AG10803 (cell line): ENCODE measurements around the gene SUCLG2.
A peak's percentile ranks its signal among the peaks of the same experiment; 100 is the strongest.

Experiments used
- DNase-seq: peaks from one replicate; pipeline ENCODE4 v3.0.0; 2010; ENCODE audit warnings: low read depth
- H3K4me3 ChIP-seq: 2 replicates; pipeline ENCODE4 v1.5.1; 2011; ENCODE audit warnings: mild to moderate bottlenecking, low read length, control low read depth
- TF ChIP-seq, protein P1 (sequence below): conservative IDR thresholded peaks from 2 replicates; pipeline ENCODE4 v1.5.1; 2011; ENCODE audit warnings: mild to moderate bottlenecking, low read length, control low read depth, inconsistent platforms

Gene SUCLG2

DNA sequence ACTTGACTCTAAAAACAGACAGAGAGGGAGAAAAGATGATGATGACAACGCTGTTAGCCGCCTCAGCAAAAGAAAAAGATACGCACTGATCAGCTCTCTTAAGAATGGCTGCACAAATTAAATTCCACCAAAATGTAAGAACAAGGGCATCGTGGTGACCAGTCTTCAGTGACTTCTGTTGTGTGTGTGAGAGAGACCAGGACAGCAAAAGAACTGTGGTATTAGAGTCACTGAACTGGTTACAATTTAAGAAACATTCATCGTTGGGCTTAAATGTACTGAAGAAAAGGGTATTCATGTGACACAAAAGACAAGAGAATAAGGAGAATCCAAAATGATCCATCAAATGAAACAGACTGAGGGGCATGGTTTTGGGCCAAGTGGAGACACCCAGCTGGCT lies 86.5 kb downstream of the SUCLG2 start:
- no peak for DNase-seq
- TF ChIP-seq, protein P1, sequence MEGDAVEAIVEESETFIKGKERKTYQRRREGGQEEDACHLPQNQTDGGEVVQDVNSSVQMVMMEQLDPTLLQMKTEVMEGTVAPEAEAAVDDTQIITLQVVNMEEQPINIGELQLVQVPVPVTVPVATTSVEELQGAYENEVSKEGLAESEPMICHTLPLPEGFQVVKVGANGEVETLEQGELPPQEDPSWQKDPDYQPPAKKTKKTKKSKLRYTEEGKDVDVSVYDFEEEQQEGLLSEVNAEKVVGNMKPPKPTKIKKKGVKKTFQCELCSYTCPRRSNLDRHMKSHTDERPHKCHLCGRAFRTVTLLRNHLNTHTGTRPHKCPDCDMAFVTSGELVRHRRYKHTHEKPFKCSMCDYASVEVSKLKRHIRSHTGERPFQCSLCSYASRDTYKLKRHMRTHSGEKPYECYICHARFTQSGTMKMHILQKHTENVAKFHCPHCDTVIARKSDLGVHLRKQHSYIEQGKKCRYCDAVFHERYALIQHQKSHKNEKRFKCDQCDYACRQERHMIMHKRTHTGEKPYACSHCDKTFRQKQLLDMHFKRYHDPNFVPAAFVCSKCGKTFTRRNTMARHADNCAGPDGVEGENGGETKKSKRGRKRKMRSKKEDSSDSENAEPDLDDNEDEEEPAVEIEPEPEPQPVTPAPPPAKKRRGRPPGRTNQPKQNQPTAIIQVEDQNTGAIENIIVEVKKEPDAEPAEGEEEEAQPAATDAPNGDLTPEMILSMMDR, result no peak
- no peak overlapping the region for H3K4me3 ChIP-seq

DNA sequence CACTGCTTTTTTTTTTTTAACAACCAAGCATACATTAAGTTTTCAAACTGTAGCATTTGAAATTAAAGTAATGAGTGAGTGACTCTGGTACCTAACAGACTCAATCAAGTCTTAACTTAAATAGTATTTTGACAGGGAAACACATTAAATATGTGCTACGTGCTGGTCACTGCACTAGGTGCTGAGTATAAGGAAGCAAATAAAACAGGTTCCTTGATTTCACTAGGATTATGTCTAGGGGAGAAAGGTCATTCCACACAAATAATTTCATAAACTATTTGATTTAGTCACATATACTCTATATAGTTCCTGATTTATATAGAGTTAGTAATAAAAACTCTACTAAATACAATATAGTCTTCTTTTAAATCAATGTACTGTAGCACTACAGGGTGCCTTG lies 89.4 kb downstream of the SUCLG2 start:
- TF ChIP-seq, protein P1, result no peak
- no peak for DNase-seq
- H3K4me3 ChIP-seq, result no peak overlapping the region

DNA sequence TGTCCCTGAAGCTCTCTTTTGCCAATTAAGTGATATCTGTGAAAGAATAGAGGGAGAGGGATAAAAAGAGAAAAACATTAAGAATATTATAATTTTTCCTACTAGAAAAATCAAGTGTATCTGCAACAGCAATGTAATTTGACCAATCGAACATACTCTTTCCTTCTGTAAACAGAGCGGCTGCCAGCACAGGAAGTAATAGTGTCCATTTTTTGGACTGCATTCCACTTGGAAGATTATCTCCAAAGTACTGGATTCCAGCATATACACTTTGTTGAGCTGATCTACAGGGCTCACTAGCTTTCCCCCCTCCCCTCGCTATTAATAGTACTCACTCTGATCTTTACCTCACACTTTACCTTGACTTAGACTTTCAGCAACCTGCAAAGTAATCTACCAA lies 90.4 kb downstream of the SUCLG2 start:
- H3K4me3 ChIP-seq, result no peak overlapping the region
- no peak for DNase-seq
- TF ChIP-seq, protein P1, result no peak

DNA sequence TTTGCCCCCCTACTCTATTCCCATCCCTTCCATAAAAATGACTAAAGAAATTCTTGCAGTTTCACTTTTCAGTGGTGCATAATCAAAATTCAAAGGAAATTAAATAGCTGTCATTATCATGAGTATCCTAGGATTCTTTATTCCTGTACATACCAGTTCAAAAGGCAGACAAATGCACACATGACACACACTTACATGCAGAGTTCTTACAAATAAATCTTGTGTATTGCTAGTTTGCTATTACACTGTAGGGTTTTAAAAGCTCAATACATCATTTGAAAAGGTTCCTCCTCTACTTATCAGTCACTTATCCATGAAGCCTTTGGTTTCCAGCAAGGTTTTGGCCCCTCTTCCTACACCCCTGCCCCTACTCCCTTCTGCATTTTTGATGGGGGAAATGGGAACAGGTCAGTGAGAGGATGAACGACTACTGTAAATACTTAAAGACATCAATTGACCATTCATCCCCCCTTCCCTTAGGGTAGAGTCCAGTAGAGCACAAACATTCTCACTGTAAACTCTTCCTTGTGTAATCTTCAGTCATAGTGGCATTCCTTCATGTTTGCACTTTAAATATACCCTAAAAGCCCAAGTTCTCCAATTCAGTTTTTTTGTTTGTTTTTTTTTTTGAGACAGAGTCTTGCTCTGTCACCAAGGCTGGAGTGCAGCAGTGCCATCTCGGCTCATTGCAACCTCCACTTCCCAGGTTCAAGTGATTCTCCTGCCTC lies 92.6 kb downstream of the SUCLG2 start:
- no peak for DNase-seq
- no peak overlapping the region for H3K4me3 ChIP-seq
- TF ChIP-seq, protein P1, result no peak

DNA sequence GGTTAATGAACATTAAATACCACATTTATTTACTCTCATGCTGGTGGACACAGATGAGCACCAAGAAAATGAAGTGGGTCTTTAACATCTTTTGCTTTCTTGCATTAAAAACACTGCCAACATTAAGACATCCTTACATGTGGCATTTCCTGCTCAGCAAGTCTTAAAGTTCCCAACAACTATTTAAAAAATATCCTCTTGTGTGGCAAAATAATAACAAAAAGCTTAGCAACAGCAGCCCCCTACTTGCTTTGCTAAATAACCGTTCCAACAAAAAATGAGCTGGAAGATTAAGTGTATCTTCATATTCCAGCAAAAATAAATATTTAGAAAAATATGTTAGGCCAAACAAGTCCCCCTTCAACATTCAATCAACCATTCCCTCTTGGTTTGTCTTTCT lies 93.1 kb downstream of the SUCLG2 start:
- TF ChIP-seq, protein P1, result no peak
- DNase-seq, result no peak
- H3K4me3 ChIP-seq, result no peak overlapping the region

DNA sequence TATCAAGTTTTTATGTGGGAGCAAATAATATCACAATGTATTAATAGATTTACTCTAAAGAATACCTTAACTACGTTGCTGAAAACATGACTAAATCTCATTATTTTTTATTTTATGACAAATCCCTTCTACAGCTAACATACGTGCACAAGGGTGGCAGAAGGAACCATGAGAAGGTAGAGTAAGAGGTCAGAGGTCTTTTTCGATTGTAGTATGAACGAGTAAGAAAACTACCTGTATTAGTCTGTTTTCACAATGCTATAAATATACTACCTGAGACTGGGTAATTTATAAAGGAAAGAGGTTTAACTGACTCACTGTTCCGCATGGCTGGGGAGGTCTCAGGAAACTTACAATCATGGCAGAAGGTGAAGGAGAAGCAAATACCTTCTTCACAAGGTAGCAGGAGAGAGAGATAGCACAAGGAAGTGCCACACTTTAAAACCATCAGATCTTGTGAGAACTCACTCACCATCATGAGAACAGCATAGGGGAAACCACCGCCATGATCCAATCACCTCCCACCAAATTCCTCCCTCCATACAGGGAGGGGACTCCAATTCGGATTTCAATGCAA lies 95.3 kb downstream of the SUCLG2 start:
- TF ChIP-seq, protein P1, result no peak
- no peak overlapping the region for H3K4me3 ChIP-seq
- DNase-seq, result no peak

DNA sequence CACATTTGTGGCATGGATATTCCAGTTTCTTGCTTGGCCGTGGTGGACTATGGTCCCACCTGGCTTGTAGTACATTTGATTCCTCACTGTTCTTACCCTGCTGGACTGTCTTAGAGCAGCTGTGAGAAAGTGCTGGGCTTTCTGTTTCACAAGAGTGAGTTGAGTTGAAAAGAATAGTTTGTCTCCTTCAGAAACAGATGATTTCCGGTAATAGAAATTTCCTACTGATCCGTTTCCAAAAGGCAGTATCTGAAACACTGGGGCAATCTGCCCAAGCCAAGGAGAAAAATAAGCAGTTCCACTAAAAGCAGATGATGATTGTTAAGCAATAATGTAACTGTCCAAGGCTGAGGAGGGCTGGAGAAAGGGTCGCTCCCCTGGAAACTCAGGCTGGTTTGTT lies 96.0 kb downstream of the SUCLG2 start:
- TF ChIP-seq, protein P1, result peak; percentile 13; the same call in 1 of the 2 replicates
- peak; percentile 77 for DNase-seq
- H3K4me3 ChIP-seq, result no peak overlapping the region
